Activated CD8-positive, alpha-beta memory T cell treated with anti-CD3 and anti-CD28 coated beads, Interleukin-2, amount 50 U/mL, for 1 hour (primary cell): ENCODE measurements around the gene CAPN5.

Experiments used
- DNase-seq: peaks from one replicate; pipeline ENCODE4 v3.0.0-alpha.2; 2020; ENCODE audit errors: extremely low read depth

CAPN5 gene

DNA sequence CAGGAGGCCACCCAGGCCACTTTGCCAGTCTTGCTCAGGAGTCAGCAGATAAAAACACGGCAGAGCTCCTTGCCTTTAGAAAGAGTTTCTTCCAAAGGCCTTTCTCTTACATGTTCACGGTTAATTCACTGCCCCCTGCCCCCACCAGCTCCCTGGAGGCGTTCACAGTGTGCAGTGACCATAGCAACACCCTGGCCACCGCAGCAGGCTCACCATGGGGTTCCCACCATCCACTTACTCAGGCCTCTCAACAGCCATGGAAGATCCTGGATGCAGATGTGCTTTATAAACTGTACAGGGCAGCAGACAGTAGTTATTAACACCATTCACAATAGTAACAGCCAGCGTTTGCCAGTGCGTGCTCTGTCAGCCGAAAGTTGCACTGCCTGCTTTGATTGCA lies 50.7 kb downstream of the CAPN5 start:
- DNase-seq: no peak

- no peak for DNase-seq
Observed at GRCh38 chr11:77118086-77118485, 51.3 kb downstream of the CAPN5 start.

- no peak for DNase-seq
Observed at GRCh38 chr11:77118971-77119370, 52.2 kb downstream of the CAPN5 start.

DNA sequence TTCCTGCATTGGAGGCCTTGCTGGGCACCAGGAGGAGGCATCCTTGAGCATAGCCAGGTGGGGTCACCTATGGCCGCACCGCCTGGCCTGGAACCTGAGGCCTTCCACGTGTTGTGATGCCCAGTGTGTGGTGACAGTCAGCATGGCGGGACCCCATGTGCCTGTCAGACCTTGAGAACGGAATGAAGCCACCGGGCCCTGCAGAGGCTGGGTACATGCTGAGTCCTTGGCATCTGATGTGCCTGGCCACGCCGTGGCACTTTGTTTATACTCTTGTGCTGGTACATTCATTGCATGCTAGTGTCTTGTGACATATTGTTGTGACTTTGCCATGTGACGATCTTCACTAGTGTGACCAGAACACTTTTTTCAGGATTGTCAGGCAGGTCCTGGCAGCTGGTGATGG lies 52.8 kb downstream of the CAPN5 start:
- DNase-seq: no peak

DNA sequence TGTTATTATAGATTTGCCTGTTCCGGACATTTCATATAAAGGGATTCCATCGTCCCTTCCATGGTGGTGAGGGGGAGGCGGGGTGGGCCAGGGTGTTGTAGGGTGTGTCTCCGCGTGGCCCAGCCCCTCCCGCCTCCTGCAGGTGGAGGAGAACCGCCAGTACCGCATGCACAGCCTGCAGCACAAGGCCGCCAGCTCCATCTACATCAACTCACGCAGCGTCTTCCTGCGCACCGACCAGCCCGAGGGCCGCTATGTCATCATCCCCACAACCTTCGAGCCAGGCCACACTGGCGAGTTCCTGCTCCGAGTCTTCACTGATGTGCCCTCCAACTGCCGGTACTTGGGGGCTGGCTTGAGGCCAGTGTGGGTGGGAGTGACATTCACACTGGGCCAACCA lies 53.8 kb downstream of the CAPN5 start:
- no peak for DNase-seq

DNA sequence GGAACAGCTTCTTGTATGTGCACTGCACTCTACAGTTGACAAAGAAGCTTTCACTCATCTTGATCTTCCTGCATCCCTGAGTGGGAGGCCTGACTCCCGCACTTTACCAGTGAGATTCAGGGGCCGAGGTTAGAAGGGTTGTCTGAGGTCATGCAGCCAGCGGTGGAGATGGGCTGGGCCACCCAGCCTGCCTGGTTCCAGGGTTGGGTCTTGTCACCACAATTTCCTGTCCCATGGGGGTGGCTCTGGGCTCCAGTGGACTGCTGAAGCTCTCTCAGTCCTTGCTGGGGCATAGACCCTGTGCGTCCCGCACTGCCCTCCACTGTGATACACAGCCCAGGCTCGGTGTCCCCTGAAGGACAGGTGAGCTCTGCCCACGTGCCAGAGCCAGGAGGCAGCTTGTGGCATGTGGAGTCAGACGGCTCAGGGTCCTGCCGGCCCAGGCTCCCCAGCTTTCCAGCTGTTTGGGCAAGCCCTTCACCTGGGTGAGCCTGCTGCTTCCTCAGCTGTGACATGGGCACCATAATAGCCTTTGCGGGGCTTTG lies 54.4 kb downstream of the CAPN5 start:
- no peak for DNase-seq

DNA sequence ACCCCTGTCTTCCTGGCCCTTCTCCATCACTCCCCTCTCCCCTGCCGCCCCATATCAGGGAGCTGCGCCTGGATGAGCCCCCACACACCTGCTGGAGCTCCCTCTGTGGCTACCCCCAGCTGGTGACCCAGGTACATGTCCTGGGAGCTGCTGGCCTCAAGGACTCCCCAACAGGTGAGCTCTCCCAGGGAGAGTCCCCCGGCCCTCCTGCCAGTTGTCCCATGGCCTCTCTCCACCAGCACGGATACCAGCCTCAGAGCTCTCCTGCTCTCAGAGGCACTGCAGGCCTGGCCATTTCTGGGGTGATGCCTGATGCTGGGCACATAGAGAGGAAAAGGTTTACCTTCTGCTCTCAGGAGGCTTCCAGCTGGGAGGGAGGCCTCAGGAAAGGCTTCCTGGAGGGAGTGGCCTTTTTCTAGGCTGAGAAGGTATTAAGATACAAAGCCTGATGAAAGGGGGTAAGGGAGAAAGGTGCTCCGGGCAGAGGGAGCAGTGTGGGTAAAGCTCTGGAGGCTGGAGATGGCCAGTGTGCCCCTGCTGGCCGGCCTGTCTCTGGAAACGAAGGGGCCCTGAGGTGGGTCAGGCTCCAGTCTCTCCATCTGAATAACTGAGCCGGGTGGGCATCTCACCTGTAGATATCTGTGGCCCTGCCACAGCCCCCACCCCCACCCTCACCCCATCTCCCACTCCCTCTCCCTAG lies 55.3 kb downstream of the CAPN5 start:
- DNase-seq: no peak

DNA sequence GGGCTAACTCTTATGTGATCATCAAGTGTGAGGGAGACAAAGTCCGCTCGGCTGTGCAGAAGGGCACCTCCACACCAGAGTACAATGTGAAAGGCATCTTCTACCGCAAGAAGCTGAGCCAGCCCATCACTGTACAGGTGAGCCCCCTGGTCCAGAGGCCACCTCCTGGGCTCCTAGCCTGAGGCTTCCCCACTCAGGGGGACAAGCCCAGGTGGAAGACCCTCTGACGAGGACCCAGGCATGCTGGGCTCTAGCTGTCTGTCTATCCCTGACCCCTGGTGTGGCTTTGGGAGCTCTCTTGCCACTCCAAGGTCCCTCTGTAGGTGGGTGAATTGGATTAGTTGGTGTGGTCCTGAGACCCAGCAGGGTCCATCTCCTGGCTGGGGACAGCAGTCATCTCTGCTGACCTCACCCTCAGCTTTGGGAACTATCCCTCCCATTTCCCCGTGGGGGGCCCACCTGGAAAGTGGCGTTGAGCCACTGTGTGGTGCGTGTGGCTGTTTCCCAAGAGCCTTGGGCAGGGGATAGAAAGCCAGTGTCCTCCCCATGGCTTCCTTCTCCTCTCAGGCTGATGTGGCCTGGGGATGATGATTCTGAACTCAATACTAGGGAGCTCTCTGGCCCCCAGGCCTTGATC lies 55.9 kb downstream of the CAPN5 start:
- DNase-seq: no peak

- no peak for DNase-seq
Observed at GRCh38 chr11:77123591-77123990, 56.8 kb downstream of the CAPN5 start.

DNA sequence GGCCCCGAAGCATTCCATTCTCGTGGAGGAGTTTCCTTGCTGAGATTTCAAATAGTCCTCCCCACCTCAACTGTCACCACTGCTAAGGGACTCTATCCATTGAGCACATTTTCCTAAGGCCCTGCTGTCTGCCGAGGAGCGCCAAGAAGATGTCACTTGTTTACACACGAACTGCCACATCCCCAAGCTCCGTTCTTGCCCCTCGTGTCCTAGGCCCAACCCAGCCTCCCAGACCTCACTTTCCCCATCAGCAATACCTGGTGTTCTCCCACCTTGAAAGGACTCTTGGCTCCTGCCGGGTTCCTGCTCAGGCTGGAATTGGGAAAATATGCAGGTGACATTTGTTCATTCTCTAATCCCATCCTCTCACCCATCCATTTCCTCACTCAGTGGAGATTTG lies 57.3 kb downstream of the CAPN5 start:
- DNase-seq: no peak

DNA sequence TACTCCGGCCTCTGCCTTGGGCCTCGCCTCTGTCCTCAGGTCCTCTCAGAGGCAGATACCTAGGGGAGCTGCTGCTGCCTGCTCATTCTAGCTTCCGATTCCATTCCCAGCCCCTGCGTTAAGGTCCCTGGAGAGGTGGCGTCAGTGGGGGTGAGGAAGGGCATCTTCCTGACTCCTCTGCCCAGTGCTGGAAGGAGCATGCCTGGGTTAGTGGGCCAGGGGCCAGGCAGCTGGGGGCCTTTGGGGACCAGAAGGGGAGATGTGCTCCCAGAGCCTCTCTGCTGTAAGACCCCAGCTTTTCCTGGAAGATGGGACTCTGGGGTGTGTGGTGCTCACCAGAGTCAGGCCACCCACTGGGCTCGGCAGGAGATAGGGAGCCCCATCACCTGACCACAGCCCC lies 57.7 kb downstream of the CAPN5 start:
- no peak for DNase-seq

DNA sequence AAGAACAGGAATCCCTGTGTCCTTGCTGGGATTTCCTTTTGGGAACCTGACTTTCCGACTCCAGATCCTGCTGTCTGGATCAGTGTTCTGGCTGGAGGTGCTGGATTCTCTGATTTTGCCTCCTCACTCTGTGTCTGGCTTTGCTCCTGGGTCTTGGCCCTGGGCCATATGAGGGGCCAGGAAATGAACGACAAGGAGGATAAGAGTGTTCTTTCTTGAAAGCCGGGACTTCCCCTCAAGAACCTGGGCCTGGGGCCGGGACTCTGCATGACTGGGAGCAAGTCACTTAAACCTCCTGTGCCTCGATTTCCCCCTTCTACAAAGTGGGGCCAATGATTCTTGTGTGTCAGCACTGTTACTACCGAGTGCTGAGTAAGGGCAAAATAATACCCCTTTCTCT lies 58.4 kb downstream of the CAPN5 start:
- no peak for DNase-seq

- no peak for DNase-seq
Observed at GRCh38 chr11:77125695-77126094, 58.9 kb downstream of the CAPN5 start.

DNA sequence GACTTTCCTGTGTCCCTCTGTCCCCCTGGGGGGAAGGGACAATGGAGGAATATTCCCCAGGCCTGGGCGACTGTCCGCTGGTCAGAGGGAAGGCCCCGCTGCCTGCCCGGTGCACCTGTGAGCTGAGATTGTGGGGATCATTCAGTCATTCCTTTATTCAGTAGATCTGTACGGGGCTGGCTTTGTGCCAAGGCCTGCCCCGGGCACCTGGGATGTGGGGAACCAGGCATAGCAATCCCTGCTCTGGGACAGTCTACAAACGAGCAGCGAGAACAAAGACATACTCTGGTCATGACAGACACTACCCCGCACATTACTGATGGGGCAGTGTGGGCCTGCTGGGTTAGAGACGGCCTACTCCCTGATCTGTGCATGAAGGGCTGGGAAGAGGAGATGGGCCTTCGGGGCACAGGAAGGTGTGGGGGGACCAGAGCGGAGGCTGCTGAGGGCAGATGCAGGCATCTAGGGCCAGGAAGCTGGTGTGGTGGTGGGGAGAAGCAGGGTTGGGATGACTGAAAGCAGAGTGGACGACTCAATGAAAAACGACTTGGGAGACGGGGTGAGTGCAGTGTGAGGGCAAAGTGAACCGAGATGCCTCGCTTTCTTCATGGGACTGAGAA lies 59.5 kb downstream of the CAPN5 start:
- no peak for DNase-seq

GRCh38 chr11:77126861-77127234 lies 60.1 kb downstream of the CAPN5 start:
- DNase-seq: no peak

DNA sequence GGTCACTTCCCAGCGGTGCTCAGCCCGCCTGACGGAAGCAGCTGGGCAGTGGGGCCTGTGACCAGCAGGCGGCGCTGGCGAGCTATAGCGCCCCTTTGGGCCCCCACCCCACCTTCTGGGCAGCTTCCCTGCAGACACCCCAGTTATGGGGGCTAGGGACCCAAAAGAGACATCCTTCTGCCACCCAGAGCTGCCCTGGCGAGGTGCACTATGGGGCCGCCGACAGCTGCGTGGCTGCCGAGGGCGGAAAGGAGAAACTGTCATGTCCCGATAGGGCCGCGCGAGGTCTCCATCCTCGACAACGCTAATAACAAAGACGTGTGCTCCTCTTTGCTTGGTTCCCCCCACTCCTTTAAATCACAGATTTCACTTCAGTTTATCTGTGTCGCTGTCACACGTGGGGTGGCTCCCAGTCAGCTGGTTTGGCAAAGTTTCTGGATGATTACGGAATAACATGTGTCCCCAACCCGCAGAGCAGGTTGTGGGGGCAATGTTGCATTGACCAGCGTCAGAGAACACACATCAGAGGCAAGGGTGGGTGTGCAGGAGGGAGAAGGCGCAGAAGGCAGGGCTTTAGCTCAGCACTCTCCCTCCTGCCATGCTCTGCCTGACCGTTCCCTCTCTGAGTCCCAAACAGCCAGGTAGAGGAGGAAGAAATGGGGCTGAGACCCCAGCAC lies 60.6 kb downstream of the CAPN5 start:
- DNase-seq: no peak

- DNase-seq: no peak
Observed at GRCh38 chr11:77127920-77128691, 61.3 kb downstream of the CAPN5 start, which contains the start of gene MYO7A. TSS of gene MYO7A (plus strand) at chr11:77128246. CDS start at chr11:77130635, 2,389 bp downstream.

GRCh38 chr11:77129069-77129841 lies 62.5 kb downstream of the CAPN5 start:
- no peak for DNase-seq

DNA sequence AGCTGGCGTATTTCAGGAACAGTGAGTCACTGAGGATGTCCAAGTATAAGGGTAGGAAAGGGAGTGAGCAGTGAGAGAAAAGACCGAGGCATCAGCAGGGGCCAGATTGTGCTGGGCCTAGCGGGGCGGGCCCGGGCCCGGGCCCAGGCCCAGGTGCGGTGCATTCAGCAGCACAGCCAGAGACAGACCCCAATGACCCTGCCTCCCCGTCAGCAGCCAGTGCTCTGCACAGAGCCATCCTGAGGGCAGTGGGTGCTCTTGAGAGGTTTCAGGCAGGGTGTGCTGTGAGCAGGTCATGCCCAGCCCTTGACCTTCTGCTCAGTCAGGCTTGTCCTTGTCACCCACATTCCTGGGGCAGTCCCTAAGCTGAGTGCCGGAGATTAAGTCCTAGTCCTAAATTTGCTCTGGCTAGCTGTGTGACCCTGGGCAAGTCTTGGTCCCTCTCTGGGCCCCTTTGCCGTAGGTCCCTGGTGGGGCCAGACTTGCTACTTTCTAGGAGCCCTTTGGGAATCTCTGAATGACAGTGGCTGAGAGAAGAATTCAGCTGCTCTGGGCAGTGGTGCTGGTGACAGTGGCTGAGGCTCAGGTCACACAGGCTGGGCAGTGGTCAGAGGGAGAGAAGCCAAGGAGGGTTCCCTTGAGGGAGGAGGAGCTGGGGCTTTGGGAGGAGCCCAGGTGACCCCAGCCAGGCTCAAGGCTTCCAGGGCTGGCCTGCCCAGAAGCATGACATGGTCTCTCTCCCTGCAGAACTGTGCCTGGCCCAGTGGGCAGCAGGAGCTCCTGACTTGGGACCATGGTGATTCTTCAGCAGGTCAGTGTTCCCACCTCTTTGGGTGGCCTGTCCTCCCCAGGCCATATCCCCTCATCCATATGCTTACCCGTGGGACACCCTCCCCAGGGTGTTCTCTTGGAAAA lies 63.3 kb downstream of the CAPN5 start:
- DNase-seq: no peak
